ENCODE results near the gene TECPR2. TPM values are rescaled to one million over a fixed set of nuclear protein-coding genes. Genes with fewer than 3 reads are reported as not detected.
"Not testable (repeated sequence)": the region's sequence is repeated elsewhere in the genome, so short reads cannot be mapped to it uniquely, and the experiment has no call there.

Gene TECPR2
- total RNA-seq, 2 experiments from 2014 or later = 8.4 to 9.7 TPM

- CTCF ChIA-PET = interaction anchor here (0.9 to 1.5 kb wide), 2 partner anchors 14 to 73 kb away, joined by 3 to 4 read pairs; no protein-coding TSS in a partner anchor
- POLR2A ChIA-PET = no interaction called here
Observed at GRCh38 chr14:102510616-102511520, 148.1 kb downstream of the TECPR2 start.

- CTCF ChIA-PET = no interaction called here
Observed at GRCh38 chr14:102511538-102511937, 148.8 kb downstream of the TECPR2 start.

GRCh38 chr14:102512793-102513300 lies 150.1 kb downstream of the TECPR2 start:
- ChIA-PET CTCF (no interaction called here), POLR2A (no interaction called here)

More at GRCh38 chr14:102511538-102511937, 148.8 kb downstream of the TECPR2 start:
- POLR2A ChIA-PET = no interaction called here

GRCh38 chr14:102513899-102514772 lies 151.4 kb downstream of the TECPR2 start:
- POLR2A ChIA-PET = no interaction called here

GRCh38 chr14:102514987-102515733 lies 152.4 kb downstream of the TECPR2 start:
- POLR2A ChIA-PET = interaction anchor here (0.6 kb wide), 1 partner anchor 180 kb away, joined by 6 read pairs; no protein-coding TSS in a partner anchor
- CTCF ChIA-PET = interaction anchor here (1.0 to 2.7 kb wide), 4 partner anchors 45 to 151 kb away, joined by 3 to 20 read pairs (median 5); no protein-coding TSS in a partner anchor

More at GRCh38 chr14:102513899-102514772, 151.4 kb downstream of the TECPR2 start:
- CTCF ChIA-PET = interaction anchor here (2.7 kb wide), 1 partner anchor 76 kb away, joined by 20 read pairs; no protein-coding TSS in a partner anchor

- POLR2A ChIA-PET = no interaction called here
- CTCF ChIA-PET = interaction anchor here (0.7 to 2.7 kb wide), 8 partner anchors 15 to 199 kb away, joined by 3 to 20 read pairs (median 4); no protein-coding TSS in a partner anchor
Observed at GRCh38 chr14:102516531-102517391, 154.0 kb downstream of the TECPR2 start.

GRCh38 chr14:102517392-102518062 lies 154.8 kb downstream of the TECPR2 start:
- ChIA-PET CTCF (interaction anchor here (1.1 to 1.5 kb wide), 2 partner anchors 79 to 80 kb away, joined by 4 to 5 read pairs; no protein-coding TSS in a partner anchor), POLR2A (no interaction called here)

GRCh38 chr14:102518063-102518648 lies 155.4 kb downstream of the TECPR2 start:
- ChIA-PET POLR2A (no interaction called here), CTCF (interaction anchor here (0.8 to 1.5 kb wide), 3 partner anchors 10 to 81 kb away, joined by 3 to 5 read pairs (median 4); no protein-coding TSS in a partner anchor)

GRCh38 chr14:102519709-102520108 lies 157.0 kb downstream of the TECPR2 start:
- CTCF ChIA-PET, POLR2A ChIA-PET: not testable (repeated sequence)

GRCh38 chr14:102523200-102523568 lies 160.4 kb downstream of the TECPR2 start:
- ChIA-PET CTCF (interaction anchor here (5.1 kb wide), 1 partner anchor 86 kb away, joined by 30 read pairs; no protein-coding TSS in a partner anchor), POLR2A (interaction anchor here (0.6 kb wide), 1 partner anchor 44 kb away, joined by 13 read pairs; no protein-coding TSS in a partner anchor)

GRCh38 chr14:102523569-102524450 lies 161.1 kb downstream of the TECPR2 start:
- ChIA-PET CTCF (interaction anchor here (0.6 to 5.1 kb wide), 9 partner anchors 11 to 210 kb away, joined by 3 to 30 read pairs (median 3); no protein-coding TSS in a partner anchor), POLR2A (interaction anchor here (0.5 to 1.2 kb wide), 3 partner anchors 41 to 162 kb away, joined by 4 to 13 read pairs (median 5); no protein-coding TSS in a partner anchor)

- ChIA-PET CTCF (interaction anchor here (0.6 to 5.1 kb wide), 15 partner anchors 11 to 211 kb away, joined by 3 to 30 read pairs (median 3); partner anchors contain the start of genes ANKRD9, CINP and TECPR2), POLR2A (interaction anchor here (0.6 to 1.2 kb wide), 2 partner anchors 9 to 163 kb away, joined by 5 to 8 read pairs; no protein-coding TSS in a partner anchor)
Observed at GRCh38 chr14:102524451-102525218, 161.9 kb downstream of the TECPR2 start.

GRCh38 chr14:102525219-102525928 lies 162.6 kb downstream of the TECPR2 start:
- ChIA-PET CTCF (interaction anchor here (0.6 to 5.1 kb wide), 13 partner anchors 10 to 581 kb away, joined by 3 to 30 read pairs (median 3); partner anchors contain the start of genes ANKRD9, CINP and TECPR2), POLR2A (interaction anchor here (0.6 kb wide), 2 partner anchors 9 to 258 kb away, joined by 3 to 8 read pairs; no protein-coding TSS in a partner anchor)

Data from activated CD8-positive, alpha-beta memory T cell treated with anti-CD3 and anti-CD28 coated beads for 36 hours (primary cell).